GM06990 (cell line): ENCODE results near the gene ZNF804A.
A peak's percentile ranks its signal among the peaks of the same experiment; 100 is the strongest.
"Not testable (repeated sequence)": the region's sequence is repeated elsewhere in the genome, so short reads cannot be mapped to it uniquely, and the experiment has no call there.

Experiments
- DNase-seq: peaks from one replicate; pipeline ENCODE4 v3.0.0-alpha.2; 2011; ENCODE audit not compliant: insufficient read length; ENCODE audit errors: extremely low read depth
- H3K27me3 ChIP-seq: replicated peaks from 2 replicates; pipeline ENCODE4 v1.6.0; 2011; ENCODE audit warnings: low read length; ENCODE audit not compliant: control insufficient read depth, insufficient read depth
- H3K36me3 ChIP-seq: 2 replicates; pipeline ENCODE4 v1.5.1; 2011; ENCODE audit warnings: low read length; ENCODE audit not compliant: control insufficient read depth, insufficient read depth
- H3K4me3 ChIP-seq: replicated peaks from 2 replicates; pipeline ENCODE4 v1.5.1; 2011; ENCODE audit warnings: low read depth, mild to moderate bottlenecking, control low read depth, low read length
- CTCF ChIP-seq: IDR thresholded peaks from 2 replicates; pipeline ENCODE4 v1.5.1; 2011; ENCODE audit warnings: low read length, control low read depth, mild to moderate bottlenecking, inconsistent platforms; ENCODE audit not compliant: insufficient read depth, poor library complexity, severe bottlenecking

The ZNF804A gene

GRCh38 chr2:184756161-184756560 is 157.8 kb downstream of the ZNF804A start:
- Histone ChIP-seq H3K4me3 (no peak overlapping the region), H3K36me3 (no peaks in the 10 kb centered on the region), H3K27me3 (no peaks in the 10 kb centered on the region)
- DNase-seq, result no peak
- TF ChIP-seq CTCF, result no peak

GRCh38 chr2:184756885-184757284 is 158.6 kb downstream of the ZNF804A start:
- no peak for TF ChIP-seq CTCF
- no peaks in the 10 kb centered on the region for H3K27me3 ChIP-seq
- DNase-seq, result no peak
- no peak overlapping the region for H3K4me3 ChIP-seq
- H3K36me3 ChIP-seq, result no peaks in the 10 kb centered on the region

- not testable (repeated sequence) for DNase-seq, H3K27me3 ChIP-seq, H3K36me3 ChIP-seq, H3K4me3 ChIP-seq
These were observed 161.4 kb downstream of the ZNF804A start for GRCh38 chr2:184759557-184760255.

GRCh38 chr2:184760931-184761330 is 162.6 kb downstream of the ZNF804A start:
- no peak for TF ChIP-seq CTCF
- DNase-seq, result no peak
- H3K4me3 ChIP-seq, result no peak overlapping the region
- H3K27me3 ChIP-seq, result no peaks in the 10 kb centered on the region
- no peaks in the 10 kb centered on the region for H3K36me3 ChIP-seq

GRCh38 chr2:184765112-184765895 is 167.0 kb downstream of the ZNF804A start:
- H3K27me3 ChIP-seq, result no peaks in the 10 kb centered on the region
- peak overlapping the region; percentile 35 for H3K4me3 ChIP-seq
- no peaks in the 10 kb centered on the region for H3K36me3 ChIP-seq
- no peak for TF ChIP-seq CTCF
- peak; percentile 20 for DNase-seq

- Histone ChIP-seq H3K4me3 (no peak overlapping the region), H3K36me3 (no peaks in the 10 kb centered on the region), H3K27me3 (no peaks in the 10 kb centered on the region)
- no peak for DNase-seq
- no peak for TF ChIP-seq CTCF
These were observed 168.7 kb downstream of the ZNF804A start for GRCh38 chr2:184767059-184767458.
